Stimulated activated CD8-positive, alpha-beta memory T cell treated with anti-CD3 and anti-CD28 coated beads, Interleukin-2, amount 100 ng/mL, for 1 hour (primary cell): ENCODE results near the gene KIAA2012.
"Not testable (repeated sequence)": the region's sequence is repeated elsewhere in the genome, so short reads cannot be mapped to it uniquely, and the experiment has no call there.

Experiments
- DNase-seq, 2 donors: peaks; one replicate each; pipeline ENCODE4 v3.0.0-alpha.2; 2020; ENCODE audit warnings: low read depth in 2 of 2

Gene KIAA2012

DNA sequence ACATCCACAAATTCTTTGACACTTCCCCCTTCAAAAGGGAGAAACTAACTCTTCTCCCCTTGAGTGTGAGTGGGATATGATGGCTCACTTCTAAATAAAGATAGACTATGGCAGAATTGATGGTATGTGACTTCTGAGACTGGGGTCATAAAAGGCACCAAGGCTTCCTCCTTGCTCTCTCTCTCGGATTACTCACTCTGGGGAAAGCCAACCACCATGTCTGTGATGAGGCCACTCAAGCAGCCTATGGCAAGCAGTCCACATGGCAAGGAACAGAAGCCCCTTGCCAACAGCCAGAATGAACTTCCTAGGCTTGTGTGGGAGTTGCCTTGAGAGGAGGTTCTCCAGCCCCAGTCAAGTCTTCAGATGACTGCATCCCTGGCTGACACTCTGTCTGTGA lies 43.6 kb downstream of the KIAA2012 start:
- DNase-seq: no peak

DNA sequence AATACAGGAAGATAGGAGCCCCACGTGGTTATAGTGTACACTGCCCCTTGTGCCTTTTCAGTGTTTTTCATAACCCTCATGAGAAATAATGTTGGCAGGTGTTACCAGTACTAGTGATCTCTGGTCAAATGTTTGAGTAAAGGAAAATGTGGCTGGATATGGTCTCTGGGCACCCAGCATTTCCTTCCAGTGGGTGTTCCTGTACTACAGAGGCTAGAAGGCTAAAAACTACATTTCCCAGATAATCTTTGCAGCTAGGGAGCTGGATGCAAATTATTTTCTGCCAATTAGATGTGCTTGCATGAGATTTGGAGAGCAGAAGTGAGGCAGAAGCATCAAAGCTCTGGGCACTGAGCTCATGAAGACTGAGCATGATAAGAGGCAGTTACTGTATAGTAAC lies 45.1 kb downstream of the KIAA2012 start:
- DNase-seq: no peak

DNA sequence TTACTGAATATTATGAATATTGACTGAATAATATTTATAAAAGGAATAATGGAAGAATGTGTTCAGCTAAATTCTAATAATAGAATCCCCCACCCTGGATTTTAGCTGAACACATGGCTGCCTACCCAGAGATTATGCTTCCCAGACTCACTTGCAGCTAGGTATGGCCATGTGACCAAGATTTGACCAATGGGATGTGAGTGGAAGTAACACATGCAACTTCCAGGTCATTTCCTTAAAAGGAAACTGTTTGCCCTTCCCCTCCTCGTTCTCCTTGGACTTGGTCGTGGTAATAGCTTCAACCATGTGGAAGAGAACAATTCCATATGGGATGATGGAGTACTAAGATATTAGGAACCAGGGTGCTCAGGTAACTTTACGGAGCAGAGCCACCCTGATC lies 47.8 kb downstream of the KIAA2012 start:
- DNase-seq: no peak

DNA sequence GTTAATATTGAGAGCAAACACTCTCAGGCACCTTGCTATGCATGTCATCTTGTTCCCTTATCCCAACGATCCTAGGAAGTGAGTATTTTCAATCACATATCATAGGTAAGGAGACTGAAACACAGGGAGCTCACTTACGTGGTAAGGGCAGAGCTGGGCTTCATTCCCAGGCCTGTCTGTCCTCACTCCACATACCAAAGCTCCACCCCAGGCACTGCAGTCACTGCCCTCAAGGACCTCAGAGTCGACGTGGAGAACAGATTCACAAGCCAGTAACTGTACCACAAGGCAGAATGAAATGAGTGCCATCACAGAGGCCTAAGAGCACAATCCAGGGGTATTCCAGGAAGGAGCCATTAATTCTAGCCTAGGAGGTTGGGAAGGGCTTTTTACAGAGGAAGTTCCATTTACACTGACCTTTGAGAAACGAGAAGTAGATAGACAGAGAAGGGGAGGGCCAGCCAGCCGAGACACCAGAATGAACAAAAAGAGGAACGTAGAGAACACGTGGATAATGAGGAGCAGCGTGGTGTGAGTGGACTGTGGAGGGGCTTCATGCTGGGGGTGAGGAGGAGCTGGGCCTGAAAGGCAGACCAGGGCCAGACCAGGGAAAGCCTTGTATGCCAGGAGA lies 48.6 kb downstream of the KIAA2012 start:
- DNase-seq: no peak

DNA sequence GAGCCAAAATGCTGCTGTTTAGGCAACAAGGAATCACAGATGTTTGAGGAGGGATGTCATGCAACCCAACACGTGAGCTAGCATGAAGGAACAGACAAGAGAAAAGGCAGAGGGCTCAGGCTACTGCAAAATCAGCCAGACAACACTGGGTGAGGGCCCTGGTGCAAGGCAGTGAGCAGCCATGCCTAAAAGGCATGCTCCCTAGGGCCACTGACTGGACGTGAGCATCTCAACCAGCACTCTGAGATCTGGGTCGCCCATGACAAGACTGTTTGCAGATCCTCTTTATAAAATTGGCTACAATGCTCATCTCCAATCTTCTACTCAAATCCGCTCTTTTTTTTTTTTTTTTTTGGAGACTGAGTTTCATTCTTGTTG lies 49.1 kb downstream of the KIAA2012 start:
- no peak for DNase-seq

DNA sequence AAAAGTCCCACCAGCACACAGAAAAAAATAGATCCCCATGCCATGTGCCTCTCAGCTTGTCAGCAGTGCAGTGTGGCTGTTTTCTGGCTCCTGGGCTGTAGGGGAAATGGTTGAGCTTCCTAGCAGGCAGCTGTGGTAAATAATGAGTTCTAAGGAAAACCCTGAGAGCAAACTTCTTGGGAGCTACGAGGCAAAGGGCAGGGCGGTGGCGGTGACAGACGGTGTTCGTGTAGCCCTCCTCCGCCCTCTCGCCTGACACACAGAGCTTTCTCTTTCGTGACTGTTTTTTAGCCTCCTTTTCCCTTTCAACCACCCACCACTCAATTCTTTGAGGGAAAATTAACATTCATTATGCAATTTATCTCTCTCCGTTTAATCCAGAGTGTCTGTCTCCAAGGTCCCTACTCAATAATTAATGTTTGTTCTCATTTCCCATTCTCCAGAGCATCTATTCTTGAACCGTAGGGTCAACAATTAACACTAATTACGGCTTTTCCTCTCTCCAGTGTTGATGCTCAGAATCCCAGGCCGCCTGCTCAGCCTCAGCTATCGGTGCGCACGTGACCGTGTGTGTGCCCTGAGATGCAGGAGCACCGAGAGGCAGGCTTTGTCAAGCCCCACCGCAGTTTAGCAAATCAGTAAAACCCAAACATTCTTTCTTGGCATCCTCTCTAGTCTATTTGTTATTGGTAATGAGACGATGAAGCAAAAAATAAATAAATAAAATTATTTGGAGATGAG lies 50.1 kb downstream of the KIAA2012 start:
- no peak for DNase-seq

DNA sequence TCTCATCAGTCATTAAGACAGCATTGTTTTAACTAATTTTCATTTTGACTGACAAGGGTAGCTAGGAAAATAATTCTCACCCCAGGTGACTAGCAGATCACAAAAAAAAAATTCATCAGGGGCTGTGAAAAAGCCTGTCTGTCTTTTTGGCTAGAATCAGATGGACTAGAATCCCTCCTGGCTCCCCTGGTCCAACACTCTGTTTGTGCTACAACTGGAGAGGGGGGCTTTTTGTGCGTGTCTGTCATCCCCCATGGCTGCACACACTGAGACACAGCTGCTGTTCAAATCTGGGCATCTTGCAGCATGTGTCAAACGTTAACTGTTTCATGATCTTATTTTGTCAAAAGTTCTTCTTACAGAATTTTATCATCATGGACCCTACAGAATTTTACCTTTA lies 51.2 kb downstream of the KIAA2012 start:
- no peak for DNase-seq

DNA sequence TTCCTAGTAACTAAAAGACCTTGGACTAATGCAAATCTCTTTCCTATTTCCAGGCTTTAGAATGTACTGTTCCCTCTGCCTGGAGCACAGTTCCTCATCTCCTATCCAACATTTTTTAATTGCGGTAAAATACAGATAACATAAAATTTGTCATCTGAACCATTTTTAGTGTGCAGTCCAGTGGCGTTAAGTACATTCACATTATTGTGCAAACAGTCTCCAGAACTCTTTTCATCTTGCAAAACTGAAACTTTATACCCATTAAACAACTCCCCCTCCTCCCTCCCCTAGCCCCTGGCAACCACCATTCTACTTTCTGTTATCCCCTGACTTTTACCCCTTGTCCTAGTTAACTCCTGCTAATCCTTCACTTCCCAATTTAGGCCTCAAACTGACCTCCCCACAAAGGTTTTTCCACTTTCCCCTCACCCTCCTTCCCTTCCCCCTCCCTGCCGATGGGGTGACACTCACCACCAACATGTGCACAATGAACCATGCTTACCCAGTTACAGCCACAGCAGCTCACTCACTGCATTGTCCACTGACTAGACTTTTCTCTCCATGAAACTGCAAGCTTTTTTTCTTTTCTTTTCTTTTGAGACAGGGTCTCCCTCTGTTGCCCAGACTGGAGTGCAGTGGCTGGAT lies 54.8 kb downstream of the KIAA2012 start:
- DNase-seq: no peak

DNA sequence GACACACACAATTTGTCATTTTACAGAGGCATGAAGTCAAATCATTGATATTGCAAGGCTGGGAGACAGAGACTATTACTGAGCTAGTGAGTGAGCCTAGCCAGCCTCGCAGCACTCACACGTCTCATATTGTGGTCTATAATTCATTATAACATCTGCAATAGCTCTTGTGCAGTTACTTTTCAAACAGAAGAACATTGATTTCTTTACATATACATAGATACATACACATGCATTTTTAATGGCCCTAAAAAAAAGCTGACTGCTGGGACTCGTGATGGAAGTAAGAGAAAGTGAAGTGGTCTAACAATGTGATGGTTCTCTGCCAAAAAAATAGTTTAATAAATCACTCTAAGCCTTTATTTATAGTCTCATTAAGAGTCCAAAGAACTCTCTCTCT lies 56.8 kb downstream of the KIAA2012 start:
- no peak for DNase-seq

DNA sequence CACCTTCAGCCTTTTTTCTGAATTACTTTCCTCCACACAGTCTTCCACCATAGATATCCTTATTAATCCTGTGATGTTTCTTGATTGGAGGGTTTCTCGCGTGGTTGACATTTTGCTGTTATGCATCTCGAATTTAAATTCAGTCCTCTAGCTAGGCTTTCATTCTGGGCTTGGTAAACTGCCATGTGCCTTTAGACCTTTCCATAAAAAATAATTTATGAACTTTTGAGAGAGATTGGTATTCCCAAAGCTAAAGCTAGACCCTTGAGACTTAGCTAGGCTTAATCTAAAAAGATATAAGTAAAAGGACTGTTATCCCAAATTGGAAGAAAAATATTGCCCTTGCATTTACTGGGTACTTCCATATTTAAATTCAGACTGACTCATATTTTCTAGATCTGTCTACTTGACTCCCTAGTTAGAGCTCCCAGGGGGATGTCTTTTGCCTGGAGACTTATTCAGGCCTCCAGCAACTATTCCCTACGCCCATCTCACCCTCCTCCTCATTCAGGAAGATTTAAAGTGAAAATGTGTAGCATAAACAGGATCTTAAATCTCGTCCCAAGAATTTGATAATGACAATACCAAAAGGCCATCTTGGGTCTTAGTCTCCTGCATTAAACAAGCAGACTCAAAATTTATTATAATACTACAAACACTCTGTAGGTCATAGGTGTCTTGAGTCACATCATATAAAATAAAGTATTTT lies 60.3 kb downstream of the KIAA2012 start:
- no peak for DNase-seq

DNA sequence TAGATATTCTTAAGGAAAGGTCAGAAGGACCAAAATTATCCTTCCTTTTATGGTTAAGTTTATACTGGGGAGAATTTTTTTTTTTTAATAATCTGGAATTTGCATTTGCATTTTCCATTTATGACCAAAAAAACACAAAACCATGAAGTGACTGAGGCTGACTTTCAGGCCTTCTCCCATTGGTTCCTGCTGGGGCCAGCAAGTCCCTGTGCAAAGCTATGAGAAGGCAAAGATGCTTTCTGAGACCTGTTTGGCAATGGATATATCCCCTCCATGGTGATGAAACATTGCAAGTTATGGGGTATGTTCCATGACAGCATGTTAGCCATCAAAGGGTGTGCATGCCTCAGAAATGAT lies 60.8 kb downstream of the KIAA2012 start:
- DNase-seq: no peak

DNA sequence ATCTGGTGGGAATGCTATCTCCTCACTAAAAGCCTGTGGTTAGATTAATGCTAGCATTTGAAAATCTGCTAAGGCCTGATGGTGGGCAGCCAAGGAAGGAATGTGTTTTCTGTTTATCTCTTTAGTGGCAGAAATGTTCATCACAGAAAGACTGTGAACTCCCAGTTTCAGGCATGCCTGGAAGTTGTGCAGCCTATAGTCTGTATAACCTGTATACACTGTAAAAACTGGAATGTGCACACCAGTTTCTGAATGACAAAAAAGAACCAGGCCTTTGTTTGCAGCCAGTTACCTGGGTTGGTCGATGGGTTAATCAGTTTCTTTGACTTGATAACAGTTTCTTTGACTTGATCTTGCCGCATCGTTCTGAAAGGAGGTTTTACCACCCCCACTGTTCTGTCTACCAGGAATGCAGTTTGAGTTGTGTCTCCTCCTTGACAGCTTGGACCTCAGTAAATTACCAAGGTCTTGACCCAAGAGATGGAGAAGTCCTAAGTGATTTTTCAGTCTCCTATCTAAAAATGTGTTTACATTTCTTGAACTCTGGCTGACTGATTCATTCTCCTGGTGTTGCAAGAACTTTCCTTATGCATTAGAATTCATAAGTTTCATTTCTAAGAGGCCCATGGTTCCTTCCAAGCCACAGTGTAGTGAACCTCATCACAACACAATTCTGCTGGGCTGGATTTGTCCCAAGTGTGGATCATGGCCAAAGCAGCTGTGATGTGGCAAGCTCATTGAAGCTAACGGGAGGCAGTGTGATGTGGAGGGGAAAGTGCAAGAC lies 62.2 kb downstream of the KIAA2012 start:
- DNase-seq: no peak

DNA sequence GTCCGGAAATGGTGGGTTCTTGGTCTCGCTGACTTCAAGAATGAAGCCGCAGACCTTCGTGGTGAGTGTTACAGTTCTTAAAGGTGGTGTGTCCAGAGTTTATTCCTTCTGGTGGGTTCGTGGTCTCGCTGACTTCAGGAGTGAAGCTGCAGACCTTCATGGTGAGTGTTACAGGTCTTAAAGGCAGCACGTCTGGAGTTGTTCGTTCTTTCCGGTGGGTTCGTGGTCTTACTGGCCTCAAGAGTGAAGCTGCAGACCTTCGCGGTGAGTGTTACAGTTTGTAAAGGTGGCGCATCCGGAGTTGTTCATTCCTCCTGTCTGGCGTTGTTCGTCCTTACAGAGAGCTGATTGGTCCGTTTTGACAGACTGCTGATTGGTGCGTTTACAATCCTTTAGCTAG lies 63.0 kb downstream of the KIAA2012 start:
- DNase-seq: not testable (repeated sequence)

DNA sequence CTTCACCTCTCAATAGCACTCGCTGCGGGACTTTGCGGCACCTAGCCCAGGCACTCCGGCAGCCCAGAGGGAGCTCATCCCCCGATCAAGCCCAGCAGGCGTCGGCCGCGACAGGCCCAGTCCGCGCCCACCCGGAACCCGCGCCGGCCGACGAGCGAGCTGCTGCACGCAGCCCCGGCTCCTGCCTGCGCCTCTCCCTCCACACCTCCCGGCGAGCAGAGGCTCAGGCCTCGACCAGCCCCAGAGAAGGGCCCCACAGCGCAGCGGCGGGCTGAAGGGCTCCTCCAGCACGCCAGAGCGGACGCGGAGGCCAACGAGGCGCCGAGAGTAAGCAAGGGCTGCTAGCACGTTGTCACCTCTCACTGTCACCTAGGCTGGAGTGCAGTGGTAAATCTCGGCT lies 63.5 kb downstream of the KIAA2012 start:
- no peak for DNase-seq

DNA sequence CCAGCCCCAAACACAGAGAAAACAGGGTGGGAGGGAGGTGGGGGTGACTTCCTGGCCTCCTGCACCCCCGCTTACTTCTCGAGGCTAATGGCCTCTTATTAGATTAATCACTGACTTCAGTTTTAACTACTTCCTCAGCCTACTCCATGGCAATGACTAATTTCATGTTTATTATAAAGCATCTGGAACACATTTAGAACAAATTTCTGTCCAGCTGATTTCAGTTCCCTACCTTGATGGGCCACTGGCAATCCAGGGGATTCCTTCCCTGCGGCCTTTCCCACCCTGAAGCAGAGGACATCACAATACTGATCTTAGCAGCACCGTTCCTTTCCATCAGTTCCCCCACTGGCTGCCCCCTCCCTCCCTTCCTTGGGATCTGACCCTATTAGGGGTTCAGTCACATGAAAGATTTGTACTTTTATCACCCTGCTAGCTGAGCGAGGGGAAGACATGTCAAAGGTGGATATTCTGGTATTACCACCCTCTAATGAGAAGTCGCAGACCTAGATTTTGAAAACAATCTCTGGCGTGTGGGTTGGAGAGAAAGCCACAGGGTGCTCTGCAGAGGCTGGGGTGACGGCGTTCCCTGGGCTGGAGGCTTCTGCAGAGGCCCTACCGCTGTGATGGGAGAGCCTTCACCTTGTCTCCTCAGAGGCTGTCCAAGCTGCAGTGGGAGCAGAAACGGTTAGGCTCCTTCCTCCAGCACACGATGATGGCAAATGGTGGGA lies 67.6 kb downstream of the KIAA2012 start:
- DNase-seq: no peak

DNA sequence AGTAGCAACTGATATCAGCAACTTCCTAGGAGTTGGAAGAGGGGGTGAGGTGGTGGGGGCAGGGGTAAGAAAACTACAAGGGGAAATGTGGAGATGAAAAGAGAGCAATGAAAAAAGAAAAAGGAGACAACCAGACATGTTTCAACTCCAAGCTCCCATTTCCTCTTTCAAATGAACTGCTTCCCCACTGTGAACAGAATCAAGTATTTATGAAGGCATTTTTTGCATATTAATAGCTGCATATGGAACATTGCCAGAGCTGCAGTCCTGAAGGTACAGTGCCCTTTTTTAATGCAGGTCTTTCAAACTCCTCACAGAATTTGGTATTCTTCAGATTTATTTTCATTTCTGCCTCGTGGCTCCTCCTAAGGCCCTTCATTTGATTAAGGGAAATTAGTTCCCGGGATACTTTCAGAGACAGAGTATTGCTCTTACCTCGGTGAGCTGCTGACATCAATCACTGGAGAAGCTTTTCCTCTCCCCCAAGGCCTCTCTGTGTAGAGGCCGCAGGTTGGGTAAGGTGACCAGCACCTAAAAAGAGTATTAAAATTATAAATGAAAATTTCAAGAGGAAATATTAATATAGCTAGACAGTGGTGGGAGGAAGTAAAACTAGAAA lies 68.4 kb downstream of the KIAA2012 start:
- DNase-seq: no peak

DNA sequence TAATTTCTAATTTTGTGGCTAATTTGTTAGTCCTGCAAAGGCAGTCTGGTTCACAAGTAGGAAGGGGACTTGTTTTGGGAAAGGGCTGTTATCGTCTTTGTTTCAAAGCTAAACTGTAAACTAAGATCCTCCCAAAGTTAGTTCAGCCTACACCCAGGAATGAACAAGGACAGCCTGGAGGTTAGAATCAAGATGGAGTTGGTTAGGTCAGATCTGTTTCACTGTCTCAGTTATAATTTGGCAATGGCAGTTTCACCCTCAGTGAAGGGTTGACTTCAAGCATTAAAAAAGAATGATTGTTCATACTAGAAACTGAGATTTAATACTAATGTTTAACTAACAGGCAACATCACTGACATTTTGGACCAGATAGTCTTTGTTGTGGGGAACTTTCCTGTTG lies 69.5 kb downstream of the KIAA2012 start:
- no peak for DNase-seq

DNA sequence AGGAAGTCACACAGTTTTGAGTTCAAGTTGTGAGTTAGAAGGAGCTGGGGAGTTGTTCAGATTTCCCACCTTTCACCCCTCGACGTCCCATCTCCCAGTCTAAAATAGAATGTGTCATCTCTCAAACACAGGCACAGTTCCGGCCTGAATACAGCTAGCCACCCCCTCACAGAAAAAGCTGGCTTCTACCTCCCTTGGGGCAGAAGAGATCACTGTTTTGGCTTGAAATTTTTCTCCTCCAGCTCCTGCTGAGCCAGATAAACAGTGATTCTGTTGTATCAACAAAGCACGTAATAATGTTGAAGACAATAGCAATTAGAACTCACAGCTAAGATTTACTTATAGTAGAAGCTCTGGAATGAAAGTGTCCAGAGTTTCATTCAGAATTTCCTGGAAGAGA lies 74.7 kb downstream of the KIAA2012 start:
- DNase-seq: no peak

DNA sequence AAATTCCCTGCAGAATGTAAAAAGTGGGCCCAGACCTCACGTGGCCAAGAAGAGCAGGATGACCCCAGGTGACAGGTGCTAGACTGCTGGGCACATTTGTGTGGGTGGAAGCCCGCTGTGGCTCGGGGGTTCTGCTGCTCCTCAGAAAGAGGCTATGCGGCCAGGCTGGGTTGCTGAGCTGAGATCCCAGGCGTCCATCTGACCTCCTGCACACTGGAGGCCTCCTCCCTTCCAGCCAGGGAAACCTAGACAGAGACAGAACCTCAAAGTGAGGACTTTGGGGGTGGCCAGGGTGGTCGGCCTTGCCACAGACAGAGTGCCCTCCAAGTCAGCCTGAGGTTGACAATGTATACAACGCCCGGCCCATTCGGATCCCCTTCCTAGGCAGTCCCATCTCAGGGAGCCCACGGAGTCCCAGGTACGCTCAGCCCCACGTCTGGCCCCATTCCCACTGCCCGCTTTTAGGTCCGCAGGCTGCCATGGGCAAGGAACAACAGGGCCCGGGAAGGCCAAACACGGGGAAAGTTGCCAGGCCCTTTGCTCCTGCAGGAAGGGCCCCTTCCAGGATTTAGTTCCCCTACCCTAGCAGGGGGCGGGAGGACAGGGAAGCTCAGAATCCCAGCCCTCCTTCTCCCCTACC lies 75.6 kb downstream of the KIAA2012 start:
- no peak for DNase-seq

DNA sequence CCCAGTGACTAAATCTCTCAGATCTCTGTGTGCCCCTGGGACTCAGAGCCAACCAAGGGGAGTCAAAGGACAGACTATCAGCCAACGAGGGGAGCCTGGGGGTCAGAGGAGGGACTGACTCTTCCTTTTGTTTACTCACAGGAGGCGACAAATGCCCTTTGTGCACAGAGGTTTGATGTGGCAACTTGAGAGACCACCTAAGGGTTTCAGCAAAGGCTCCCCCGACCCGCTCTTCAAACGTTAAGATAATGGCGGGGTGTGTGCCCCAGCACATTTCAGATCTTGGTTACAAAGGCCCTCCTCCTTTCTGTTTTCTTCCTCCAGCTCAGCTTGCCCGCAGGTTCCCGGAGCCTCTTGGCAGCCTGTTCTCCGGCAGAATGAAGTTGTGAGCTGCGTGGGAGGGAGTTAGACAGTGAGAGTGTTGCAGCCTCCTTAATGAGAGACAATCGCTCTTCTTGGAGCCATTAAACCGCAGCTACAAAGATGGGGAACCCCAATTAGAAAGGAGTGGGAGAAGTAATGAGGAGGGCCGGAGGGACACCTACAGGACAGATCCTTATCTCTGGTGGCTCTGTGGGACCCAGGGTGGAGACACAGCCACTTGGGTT lies 76.2 kb downstream of the KIAA2012 start:
- DNase-seq: no peak
